Urinary bladder (tissue), 4 donors: ENCODE data around the gene FPR2. TPM values are rescaled to one million over a fixed set of nuclear protein-coding genes. Genes with fewer than 3 reads are reported as not detected.
"Not testable (repeated sequence)": the region's sequence is repeated elsewhere in the genome, so short reads cannot be mapped to it uniquely, and the experiment has no call there.

Source experiments
- DNase-seq: peaks from one replicate; pipeline ENCODE4 v3.0.0-alpha.2; 2015; ENCODE audit errors: extremely low spot score
- H3K27ac ChIP-seq: one replicate; pipeline ENCODE4 v1.5.1; 2013; ENCODE audit warnings: low read depth, mild to moderate bottlenecking, moderate library complexity
- H3K36me3 ChIP-seq: one replicate; pipeline ENCODE4 v1.6.1; 2013; ENCODE audit warnings: mild to moderate bottlenecking, moderate library complexity; ENCODE audit not compliant: insufficient read depth
- H3K4me1 ChIP-seq: one replicate; pipeline ENCODE4 v1.6.1; 2013; ENCODE audit warnings: mild to moderate bottlenecking, moderate library complexity; ENCODE audit not compliant: insufficient read depth
- H3K4me3 ChIP-seq: one replicate; pipeline ENCODE4 v1.5.1; 2013; ENCODE audit warnings: low read depth, low read length
- WGBS: extraction: QIAGEN DNeasy Blood & Tissue Kit; methylation state at CpG from one replicate; pipeline ENCODE4 v1.1.7; 2013; 5-methylcytosine and 5-hydroxymethylcytosine counted together
- polyA plus RNA-seq: library from polyadenylated mRNA; stranded (reverse); fragments of 200-250 nt; gene quantifications from one replicate; pipeline ENCODE4 v1.2.3, GENCODE V29; 2013
- total RNA-seq: library from RNA; depleted of rRNA; stranded (reverse); fragments of >200 nt; gene quantifications from one replicate; pipeline ENCODE4 v1.2.3, GENCODE V29; 2014
- donor health status: healthy with polysubstance abuse.
- donor health status: healthy.

Gene FPR2
- total and polyA plus RNA-seq, 2 donors: 1.0 to 4.9 TPM

DNA sequence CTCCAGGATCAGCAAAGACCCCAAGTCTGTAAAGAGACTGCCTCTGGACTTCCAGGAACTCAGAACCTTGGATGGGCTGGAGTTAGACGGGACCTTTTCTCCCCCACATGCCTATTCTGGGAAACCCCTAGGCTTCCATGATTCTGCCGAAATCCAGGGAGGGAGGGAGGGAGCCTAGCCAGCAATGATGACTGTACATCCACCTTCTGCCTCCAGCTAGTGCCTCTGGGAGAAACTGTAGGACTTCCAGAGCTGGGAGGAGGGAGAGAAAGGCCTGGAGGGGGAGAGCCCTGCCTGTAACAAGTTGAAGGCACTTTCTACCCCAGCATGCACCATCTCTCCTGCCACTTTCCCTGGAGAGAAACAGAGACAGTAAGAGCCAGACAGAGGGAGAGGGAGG lies 31.2 kb upstream of the FPR2 start:
- H3K36me3 ChIP-seq: no peaks in the 10 kb centered on the region
- no peak overlapping the region for H3K27ac ChIP-seq
- no peak overlapping the region for H3K4me3 ChIP-seq
- WGBS: 72% methylated on average over 2 of the region's 2 CpGs
- no peaks in the 10 kb centered on the region for H3K4me1 ChIP-seq
- no peak for DNase-seq

DNA sequence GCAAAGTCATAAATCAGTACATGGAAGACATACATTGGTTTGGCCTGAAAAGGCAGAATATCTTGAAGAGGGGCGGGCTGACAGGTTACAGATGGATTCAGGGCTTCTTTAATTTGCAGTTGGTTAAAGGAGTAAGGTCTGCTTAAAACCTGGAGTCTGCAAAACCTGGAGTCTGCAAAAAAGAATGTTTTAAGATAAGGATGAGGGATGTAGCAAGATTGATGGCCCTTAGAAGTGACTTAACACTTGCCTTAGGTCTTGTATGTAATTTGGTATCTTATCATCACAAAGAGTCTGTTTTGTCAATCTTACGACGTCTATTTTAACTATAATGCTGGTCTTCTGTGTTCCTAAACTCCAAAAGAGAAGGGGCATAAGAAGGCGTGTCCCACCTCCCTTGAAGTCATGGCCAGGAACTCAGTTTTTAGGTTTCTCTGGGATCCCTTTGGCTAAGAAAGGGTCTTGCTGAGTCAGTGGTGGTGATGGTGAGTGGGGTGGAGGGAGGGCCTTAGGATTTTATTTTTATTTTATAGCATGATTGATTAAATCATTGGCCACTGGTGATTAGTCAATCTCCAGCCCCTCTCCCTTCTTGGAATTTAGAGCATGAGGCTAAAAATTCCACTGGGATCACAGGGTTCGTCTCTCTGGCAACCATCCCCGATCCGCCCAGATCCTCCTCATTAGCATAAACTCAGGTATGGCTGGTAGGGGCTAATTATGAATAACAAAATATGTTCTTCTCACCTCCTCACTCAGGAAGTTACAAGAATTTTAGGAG lies 27.0 kb upstream of the FPR2 start:
- Histone ChIP-seq H3K4me1 (no peaks in the 10 kb centered on the region), H3K4me3 (no peak overlapping the region), H3K36me3 (no peaks in the 10 kb centered on the region), H3K27ac (no peak overlapping the region)
- WGBS: 64% methylated on average over 7 of the region's 7 CpGs
- DNase-seq: no peak

DNA sequence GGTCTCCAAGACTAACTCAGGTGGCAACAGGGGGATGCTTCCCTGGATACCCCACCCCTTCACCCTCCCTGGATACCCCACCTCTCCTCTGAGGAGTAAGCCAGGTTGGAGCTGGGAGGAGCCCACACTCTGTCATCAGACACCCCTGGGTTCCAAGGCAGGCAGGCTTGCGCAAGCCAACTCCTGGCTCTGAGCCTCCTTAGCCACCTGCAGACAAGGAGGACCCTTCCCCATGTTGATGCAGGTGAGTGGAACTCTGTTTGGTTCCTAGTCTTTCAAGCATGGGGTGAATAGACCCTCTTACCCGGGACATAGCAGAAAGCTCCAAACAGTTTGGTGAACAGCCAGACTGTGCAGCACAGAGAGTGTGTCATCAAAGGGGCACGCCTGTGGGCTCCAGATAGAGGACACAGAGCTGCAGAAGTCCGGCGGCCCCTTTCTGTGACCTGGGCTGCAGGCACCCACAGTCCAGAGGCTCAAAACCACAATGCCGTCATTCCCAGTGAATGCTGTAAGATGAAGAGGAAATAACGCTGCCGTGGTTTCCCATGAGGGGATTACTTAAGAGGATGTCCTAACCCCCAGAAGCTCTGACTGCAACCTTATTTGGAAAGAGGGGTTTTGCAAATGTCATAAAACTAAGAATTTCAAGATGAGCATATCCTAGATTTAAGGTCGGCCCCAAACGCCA lies 25.1 kb upstream of the FPR2 start:
- no peak overlapping the region for H3K4me3 ChIP-seq
- no peak for DNase-seq
- H3K36me3 ChIP-seq: no peaks in the 10 kb centered on the region
- no peak overlapping the region for H3K27ac ChIP-seq
- WGBS: 62% methylated on average over 10 of the region's 10 CpGs
- no peaks in the 10 kb centered on the region for H3K4me1 ChIP-seq

DNA sequence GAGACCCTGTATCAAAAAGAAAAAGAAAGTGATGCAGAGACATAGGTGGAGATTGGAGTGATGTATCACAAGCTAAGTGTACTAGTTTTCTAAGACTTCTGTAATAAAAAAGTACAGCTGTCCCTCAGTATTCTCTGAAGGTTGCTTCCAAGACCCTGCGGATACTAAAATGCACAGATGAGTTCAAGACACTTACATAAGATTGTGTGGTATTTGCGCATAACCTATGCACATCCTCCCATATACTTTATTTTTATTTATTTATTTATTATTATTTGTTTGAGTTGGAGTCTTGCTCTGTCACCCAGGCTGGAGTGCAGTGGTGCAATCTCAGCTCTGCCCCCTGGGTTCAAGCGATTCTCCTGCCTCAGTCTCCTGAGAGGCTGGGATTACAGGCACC lies 23.6 kb upstream of the FPR2 start:
- WGBS: 96% methylated on average over 3 of the region's 3 CpGs

DNA sequence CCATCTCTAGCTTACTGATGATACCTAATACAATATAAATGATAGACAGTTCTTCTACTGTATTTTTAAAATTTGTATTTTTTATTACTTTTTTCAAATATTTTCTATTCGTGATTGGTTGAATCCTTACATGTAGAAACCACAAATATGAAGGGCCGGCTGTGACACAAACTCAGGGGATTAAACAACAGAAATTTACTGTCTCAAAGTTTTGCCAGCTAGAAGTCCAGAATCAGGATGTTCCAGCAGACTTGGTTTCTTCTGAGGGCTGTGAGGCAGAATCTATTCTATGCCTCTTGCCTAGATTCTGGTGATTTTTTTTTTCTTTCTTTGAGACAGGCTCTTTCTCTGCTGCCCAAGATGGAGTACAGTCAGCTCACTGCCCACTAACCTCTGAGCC lies 23.1 kb upstream of the FPR2 start:
- DNase-seq: no peak
- H3K36me3 ChIP-seq: no peaks in the 10 kb centered on the region
- no peak overlapping the region for H3K27ac ChIP-seq
- no peak overlapping the region for H3K4me3 ChIP-seq
- 58% methylated on average over 2 of the region's 2 CpGs for WGBS
- H3K4me1 ChIP-seq: no peaks in the 10 kb centered on the region

More for the DNA sequence above, 23.6 kb upstream of the FPR2 start:
- no peak overlapping the region for H3K27ac ChIP-seq
- H3K36me3 ChIP-seq: no peaks in the 10 kb centered on the region
- no peak overlapping the region for H3K4me3 ChIP-seq
- H3K4me1 ChIP-seq: no peaks in the 10 kb centered on the region
- DNase-seq: no peak

DNA sequence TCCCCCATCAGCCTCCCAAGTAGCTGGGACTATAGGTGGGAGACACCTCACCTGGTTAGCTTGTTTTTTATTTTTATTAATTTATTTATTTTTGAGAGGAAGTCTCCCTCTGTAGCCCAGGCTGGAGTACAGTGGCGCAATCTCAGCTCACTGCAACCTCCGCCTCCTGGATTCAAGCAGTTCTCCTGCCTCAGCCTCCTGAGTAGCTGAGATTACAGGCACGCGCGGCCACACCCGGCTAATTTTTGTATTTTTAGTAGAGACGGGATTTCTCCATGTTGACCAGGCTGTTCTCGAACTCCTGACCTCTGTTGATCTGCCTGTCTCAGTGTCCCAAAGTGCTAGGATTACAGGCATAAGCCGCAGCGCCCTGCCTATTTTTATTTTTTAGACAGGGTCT lies 22.5 kb upstream of the FPR2 start:
- not testable (repeated sequence) for H3K27ac ChIP-seq, H3K4me3 ChIP-seq, H3K4me1 ChIP-seq, DNase-seq, H3K36me3 ChIP-seq
- 92% methylated on average over 10 of the region's 10 CpGs for WGBS

DNA sequence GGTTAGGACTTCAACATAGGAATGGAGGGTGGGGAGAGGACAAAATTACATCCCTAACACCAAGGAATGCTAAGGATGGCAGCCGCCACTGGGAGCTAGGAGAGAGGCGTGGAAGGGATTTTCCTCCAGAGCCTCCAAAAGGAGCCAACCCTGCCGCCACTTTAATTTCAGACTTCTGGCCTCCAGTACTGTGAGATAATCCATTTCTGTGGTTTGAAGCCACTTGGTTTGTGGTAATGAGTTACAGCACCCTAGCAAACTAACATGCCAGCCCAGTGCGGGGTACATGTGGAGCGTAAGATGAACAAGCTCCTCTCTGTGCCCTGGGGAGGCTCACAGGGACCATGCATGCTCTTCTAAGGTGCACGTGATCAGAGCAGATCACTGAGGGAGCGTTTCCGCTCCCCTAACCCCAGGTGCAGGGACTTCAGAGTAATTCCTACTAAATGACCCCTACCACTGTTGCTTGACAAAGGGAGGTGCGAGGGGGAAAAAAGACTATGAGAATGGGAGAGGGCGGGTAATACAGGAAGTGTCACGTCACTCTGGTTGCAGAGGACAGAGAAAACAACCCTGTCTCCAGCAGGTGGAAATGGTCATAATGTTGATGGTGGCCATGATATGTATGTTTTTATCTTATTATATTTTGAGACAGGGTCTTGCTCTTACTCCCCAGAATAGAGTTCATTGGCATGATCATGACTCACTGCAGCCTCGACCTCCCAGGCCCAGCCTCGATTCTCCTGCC lies 21.3 kb upstream of the FPR2 start:
- Histone ChIP-seq H3K36me3 (no peaks in the 10 kb centered on the region), H3K4me1 (no peaks in the 10 kb centered on the region), H3K27ac (no peak overlapping the region), H3K4me3 (no peak overlapping the region)
- WGBS: 70% methylated on average over 13 of the region's 13 CpGs
- no peak for DNase-seq

DNA sequence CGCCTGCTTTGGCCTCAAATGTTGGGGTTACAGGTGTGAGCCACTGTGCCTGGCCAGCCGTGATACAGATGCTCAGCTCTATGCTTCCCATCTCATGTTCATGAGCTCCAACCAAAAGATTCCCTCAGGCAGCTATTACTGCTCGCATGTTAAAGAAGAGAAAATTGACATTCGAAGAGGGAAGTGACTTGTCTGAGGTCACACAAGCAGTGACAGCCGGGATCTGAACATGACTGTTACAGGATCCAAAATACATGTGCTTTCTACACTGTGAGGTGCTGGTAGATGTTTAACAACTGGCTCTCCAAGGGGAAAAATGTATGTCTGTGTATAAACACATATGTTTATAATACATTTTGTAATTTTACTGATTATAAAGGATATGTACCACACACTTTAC lies 20.6 kb upstream of the FPR2 start:
- 70% methylated on average over 5 of the region's 5 CpGs for WGBS
- Histone ChIP-seq H3K4me1 (no peaks in the 10 kb centered on the region), H3K27ac (no peak overlapping the region), H3K36me3 (no peaks in the 10 kb centered on the region), H3K4me3 (no peak overlapping the region)
- DNase-seq: no peak

DNA sequence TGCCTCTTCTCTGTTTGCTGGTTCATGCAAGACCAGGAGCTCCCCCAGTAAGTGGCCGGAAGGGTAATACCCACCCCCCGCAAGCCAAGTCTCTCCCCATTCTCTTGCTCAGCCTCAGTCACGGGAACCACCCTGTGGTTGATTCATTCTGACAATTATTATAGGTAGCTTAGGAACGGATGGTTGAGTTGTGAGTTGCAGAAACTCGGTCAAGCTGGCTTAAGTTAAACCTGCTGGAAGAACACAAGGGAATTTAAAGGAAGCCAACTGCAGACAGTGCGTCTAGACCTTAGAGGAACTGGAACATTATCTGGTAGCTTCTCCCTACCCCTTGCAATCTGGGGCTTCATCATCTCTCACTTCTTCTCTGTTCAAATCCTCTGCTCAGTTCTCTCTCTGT lies 18.2 kb upstream of the FPR2 start:
- H3K4me3 ChIP-seq: no peak overlapping the region
- no peaks in the 10 kb centered on the region for H3K36me3 ChIP-seq
- H3K27ac ChIP-seq: no peak overlapping the region
- DNase-seq: no peak
- 55% methylated on average over 6 of the region's 6 CpGs for WGBS
- no peaks in the 10 kb centered on the region for H3K4me1 ChIP-seq

DNA sequence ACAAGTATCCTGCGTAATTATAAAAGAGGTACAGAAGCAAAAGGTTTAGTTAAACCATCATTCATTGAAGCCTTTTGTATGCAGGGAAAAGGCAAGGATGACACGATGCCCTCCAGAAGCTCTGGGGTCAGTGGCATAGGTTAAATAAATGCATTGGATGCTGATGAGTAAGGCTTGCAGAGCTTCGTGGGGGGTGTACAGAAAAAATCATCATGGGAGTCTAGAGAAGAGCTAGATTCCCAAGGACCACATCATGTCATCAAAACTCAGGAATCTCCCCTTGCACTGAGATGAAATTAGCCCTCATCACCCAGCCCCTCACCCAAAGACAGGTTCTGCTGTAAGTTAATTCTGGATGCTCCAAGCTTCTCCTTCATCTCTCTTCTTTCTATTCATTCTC lies 17.6 kb upstream of the FPR2 start:
- no peak overlapping the region for H3K4me3 ChIP-seq
- H3K36me3 ChIP-seq: no peaks in the 10 kb centered on the region
- WGBS: 80% methylated on average over 3 of the region's 3 CpGs
- H3K4me1 ChIP-seq: no peaks in the 10 kb centered on the region
- DNase-seq: no peak
- H3K27ac ChIP-seq: no peak overlapping the region

DNA sequence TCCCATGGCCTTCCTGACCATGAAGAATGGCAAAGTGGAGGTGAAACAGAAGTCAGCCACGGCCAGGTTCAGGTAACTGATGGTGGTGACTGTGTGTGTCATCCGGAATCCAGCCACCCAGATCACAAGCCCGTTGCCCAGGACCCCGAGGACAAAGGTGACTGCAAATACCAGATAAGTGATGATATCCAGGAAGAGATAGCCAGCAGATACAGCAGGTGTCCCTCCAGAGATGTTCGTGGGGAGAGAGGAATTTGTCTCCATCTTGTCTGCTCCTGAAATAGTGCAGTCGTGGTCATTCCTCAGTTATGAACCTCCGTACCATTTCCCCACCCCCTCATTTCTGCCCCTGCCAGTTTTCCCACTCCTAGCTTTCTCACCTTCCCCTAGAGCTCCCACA lies 14.2 kb upstream of the FPR2 start:
- Histone ChIP-seq H3K36me3 (no peaks in the 10 kb centered on the region), H3K4me1 (no peaks in the 10 kb centered on the region), H3K4me3 (no peak overlapping the region), H3K27ac (no peak overlapping the region)
- no peak for DNase-seq
- 72% methylated on average over 7 of the region's 7 CpGs for WGBS

DNA sequence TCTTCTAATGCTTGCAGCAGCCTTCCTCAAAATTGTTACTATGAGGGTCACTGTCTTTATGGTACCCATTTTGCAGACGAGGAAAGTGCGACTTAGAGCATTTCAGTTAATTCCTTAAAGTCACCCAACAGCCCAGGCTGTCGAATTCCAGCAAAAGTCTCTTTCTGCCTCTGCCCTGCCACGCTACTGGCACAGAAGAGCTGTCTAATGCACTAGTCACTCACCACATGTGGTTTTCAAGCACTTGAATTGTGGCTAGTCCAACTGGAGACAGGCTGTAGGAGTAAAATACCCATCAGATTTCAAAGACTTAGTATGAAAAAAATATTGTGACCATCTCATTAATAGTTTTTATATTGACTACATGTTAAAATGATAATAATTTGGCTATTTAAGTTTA lies 11.0 kb upstream of the FPR2 start:
- no peak overlapping the region for H3K4me3 ChIP-seq
- WGBS: 75% methylated on average over 4 of the region's 4 CpGs

DNA sequence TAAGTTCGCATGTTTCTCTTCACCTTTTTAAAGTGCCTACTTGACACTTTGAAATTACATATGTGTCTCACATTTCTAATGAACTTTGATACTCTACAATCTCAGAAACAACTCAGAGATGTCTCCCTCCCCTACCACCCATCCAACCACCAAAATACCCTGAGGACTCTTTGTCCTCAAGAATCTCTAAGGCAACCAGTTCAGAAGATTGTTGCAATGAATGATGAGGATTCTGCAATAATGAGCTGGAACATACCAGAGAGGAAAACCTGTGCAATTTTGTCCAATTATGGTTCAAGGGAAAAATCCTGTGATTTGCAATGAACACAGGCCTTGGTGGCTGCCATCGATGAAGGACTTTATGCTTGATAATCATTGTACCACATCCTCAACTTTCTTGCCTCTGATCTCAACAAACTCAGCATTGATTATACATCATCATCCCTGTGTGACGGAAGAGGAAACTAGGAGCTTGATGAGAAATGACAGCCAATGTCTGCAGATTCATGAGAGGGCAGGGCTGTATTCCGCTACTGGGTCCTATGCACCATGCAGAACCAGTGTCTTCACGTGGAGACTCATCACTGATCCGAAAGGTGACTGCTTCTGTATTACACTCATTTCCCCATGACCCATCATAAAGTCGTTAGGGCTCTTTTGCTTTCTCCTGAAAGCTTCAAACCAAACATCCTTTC lies 10.4 kb upstream of the FPR2 start:
- 76% methylated on average over 7 of the region's 7 CpGs for WGBS
- no peaks in the 10 kb centered on the region for H3K36me3 ChIP-seq
- no peak for DNase-seq
- H3K27ac ChIP-seq: no peak overlapping the region
- H3K4me1 ChIP-seq: no peaks in the 10 kb centered on the region
- H3K4me3 ChIP-seq: no peak overlapping the region

More for the DNA sequence above, 11.0 kb upstream of the FPR2 start:
- no peaks in the 10 kb centered on the region for H3K36me3 ChIP-seq
- DNase-seq: no peak
- H3K27ac ChIP-seq: no peak overlapping the region
- no peaks in the 10 kb centered on the region for H3K4me1 ChIP-seq
